SHP77 treated with DMSO at 0.1 percent for 48 hours (cell line): ENCODE measurements around the gene ZNF263.

Experiments
- DNase-seq: peaks from one replicate; lab custom pipeline; 2025; lab: John Stamatoyannopoulos, UW

The ZNF263 gene

GRCh38 chr16:3282730-3283542 lies at the start of gene ZNF263:
TSS of gene ZNF263 (plus strand) at chr16:3283491. CDS start at chr16:3283819, 328 bp downstream.
- peak; percentile 97 for DNase-seq

- no peak for DNase-seq
Observed at GRCh38 chr16:3234543-3234856, 48.8 kb upstream of the ZNF263 start.

- DNase-seq, result peak; percentile 86
Observed at GRCh38 chr16:3234857-3235561, 48.3 kb upstream of the ZNF263 start, which contains the start of gene ZNF200. TSS of gene ZNF200 (minus strand) at chr16:3235158. CDS start at chr16:3233755, 1,403 bp downstream.

- DNase-seq, result no peak
Observed at GRCh38 chr16:3235856-3236669, 47.2 kb upstream of the ZNF263 start.

- no peak for DNase-seq
Observed at GRCh38 chr16:3241761-3242160, 41.5 kb upstream of the ZNF263 start.

- no peak for DNase-seq
Observed at GRCh38 chr16:3242709-3243108, 40.6 kb upstream of the ZNF263 start.

- DNase-seq, result no peak
Observed at GRCh38 chr16:3243882-3244281, 39.4 kb upstream of the ZNF263 start.

GRCh38 chr16:3246002-3246401 lies 37.3 kb upstream of the ZNF263 start:
- no peak for DNase-seq

- no peak for DNase-seq
Observed at GRCh38 chr16:3246876-3247275, 36.4 kb upstream of the ZNF263 start.

GRCh38 chr16:3248596-3248995 lies 34.7 kb upstream of the ZNF263 start:
- no peak for DNase-seq

- DNase-seq, result no peak
Observed at GRCh38 chr16:3249020-3249419, 34.3 kb upstream of the ZNF263 start.

- DNase-seq, result no peak
Observed at GRCh38 chr16:3249451-3249850, 33.8 kb upstream of the ZNF263 start.

- DNase-seq, result no peak
Observed at GRCh38 chr16:3252967-3253366, 30.3 kb upstream of the ZNF263 start.

- DNase-seq, result no peak
Observed at GRCh38 chr16:3254309-3254708, 29.0 kb upstream of the ZNF263 start.

GRCh38 chr16:3256146-3256865 lies 27.0 kb upstream of the ZNF263 start, which contains the start of gene MEFV:
TSS of gene MEFV (minus strand) at chr16:3256633. CDS start at chr16:3256587, 46 bp downstream.
- no peak for DNase-seq

GRCh38 chr16:3256866-3257465 lies 26.3 kb upstream of the ZNF263 start:
- no peak for DNase-seq

GRCh38 chr16:3259836-3260235 lies 23.5 kb upstream of the ZNF263 start:
- DNase-seq, result no peak

GRCh38 chr16:3262517-3262916 lies 20.8 kb upstream of the ZNF263 start:
- no peak for DNase-seq

GRCh38 chr16:3264137-3265036 lies 18.9 kb upstream of the ZNF263 start:
- DNase-seq, result peak; percentile 90

GRCh38 chr16:3266873-3267537 lies 16.3 kb upstream of the ZNF263 start:
- DNase-seq, result no peak
